GM19043 (cell line): ENCODE data around the gene POLN.
"Not testable (repeated sequence)": the region's sequence is repeated elsewhere in the genome, so short reads cannot be mapped to it uniquely, and the experiment has no call there.

Experiments
- ATAC-seq: cut with Tn5 transposase; IDR thresholded peaks from one replicate; pipeline ENCODE4 v1.9.1; 2021; ENCODE audit warnings: low read depth; ENCODE audit not compliant: unreplicated experiment

Gene POLN

GRCh38 chr4:2047031-2047660 lies 194.8 kb downstream of the POLN start:
- ATAC-seq, result no peak

GRCh38 chr4:2046031-2046961 lies 195.6 kb downstream of the POLN start:
- no peak for ATAC-seq

GRCh38 chr4:2045518-2045951 lies 196.4 kb downstream of the POLN start:
- no peak for ATAC-seq

- no peak for ATAC-seq
These were observed 197.1 kb downstream of the POLN start for GRCh38 chr4:2044542-2045517.

- no peak for ATAC-seq
These were observed 197.8 kb downstream of the POLN start for GRCh38 chr4:2044119-2044485.

- no peak for ATAC-seq
These were observed 198.4 kb downstream of the POLN start for GRCh38 chr4:2043396-2044118.

GRCh38 chr4:2042947-2043395 lies 198.9 kb downstream of the POLN start:
- no peak for ATAC-seq

GRCh38 chr4:2042204-2042946 lies 199.5 kb downstream of the POLN start:
- peak; percentile 19 for ATAC-seq

- ATAC-seq, result peak; percentile 60
These were observed 200.4 kb downstream of the POLN start for GRCh38 chr4:2041239-2042130.

- no peak for ATAC-seq
These were observed 201.3 kb downstream of the POLN start for GRCh38 chr4:2040391-2041238.

- no peak for ATAC-seq
These were observed 205.1 kb downstream of the POLN start for GRCh38 chr4:2036866-2037265.

GRCh38 chr4:2036327-2036726 lies 205.6 kb downstream of the POLN start:
- ATAC-seq, result no peak

GRCh38 chr4:2031161-2031560 lies 210.8 kb downstream of the POLN start:
- ATAC-seq, result not testable (repeated sequence)

GRCh38 chr4:2027120-2027519 lies 214.8 kb downstream of the POLN start:
- ATAC-seq, result not testable (repeated sequence)

- no peak for ATAC-seq
These were observed 216.1 kb downstream of the POLN start for GRCh38 chr4:2025817-2026216.

GRCh38 chr4:2024683-2025082 lies 217.2 kb downstream of the POLN start:
- no peak for ATAC-seq
